HepG2 (cell line): ENCODE measurements around the gene USP2. TPM values are rescaled to one million over a fixed set of nuclear protein-coding genes. Genes with fewer than 3 reads are reported as not detected.
A peak's percentile ranks its signal among the peaks of the same experiment; 100 is the strongest.

Experiments used
- ARNT2 ChIP-seq: sonication (generic); formaldehyde crosslinking; IDR thresholded peaks from 2 replicates; pipeline ENCODE4 v1.8.0; 2022; ENCODE audit warnings: mild to moderate bottlenecking, low read depth, missing genetic modification reagents, moderate library complexity
- ARNTL ChIP-seq: sonication (generic); formaldehyde crosslinking; IDR thresholded peaks from 2 replicates; pipeline ENCODE4 v1.4.0; 2020; ENCODE audit warnings: mild to moderate bottlenecking, missing genetic modification reagents
- CC2D1A ChIP-seq: sonication (generic); formaldehyde crosslinking; IDR thresholded peaks from 2 replicates; pipeline ENCODE4 v1.8.1; 2023; ENCODE audit warnings: mild to moderate bottlenecking, missing genetic modification reagents
- FOXP1 ChIP-seq, 2 experiments: fragments of 450-650 bp in 1 of 2; IDR thresholded peaks; 2 replicates each; pipeline ENCODE4 v1.6.1; 2017 to 2018; ENCODE audit warnings: antibody characterized with exemption in 1 of 2
- HMGXB3 ChIP-seq: sonication (generic); formaldehyde crosslinking; IDR thresholded peaks from 2 replicates; pipeline ENCODE4 v1.4.0; 2020; ENCODE audit warnings: missing genetic modification reagents, borderline replicate concordance
- HNF1B ChIP-seq: sonication (generic); formaldehyde crosslinking; IDR thresholded peaks from 2 replicates; pipeline ENCODE4 v1.5.1; 2020; ENCODE audit warnings: mild to moderate bottlenecking, moderate library complexity, missing genetic modification reagents
- KLF11 ChIP-seq: IDR thresholded peaks from 2 replicates; pipeline ENCODE4 v1.6.1; 2016; ENCODE audit warnings: missing compliant biosample characterization
- KLF6 ChIP-seq: IDR thresholded peaks from 2 replicates; pipeline ENCODE4 v1.8.0; 2016; ENCODE audit warnings: missing biosample characterization, missing genetic modification reagents
- NCOA2 ChIP-seq: sonication (generic); formaldehyde crosslinking; IDR thresholded peaks from 2 replicates; pipeline ENCODE4 v1.8.0; 2022; ENCODE audit warnings: inconsistent platforms
- NCOA5 ChIP-seq: sonication (generic); formaldehyde crosslinking; IDR thresholded peaks from 2 replicates; pipeline ENCODE4 v1.4.0; 2020; ENCODE audit warnings: missing genetic modification reagents
- POGK ChIP-seq: sonication (generic); formaldehyde crosslinking; conservative IDR thresholded peaks from 2 replicates; pipeline ENCODE4 v1.8.0; 2022; ENCODE audit warnings: mild to moderate bottlenecking, moderate library complexity, missing genetic modification reagents
- PRPF4 ChIP-seq: fragments of 200-400 bp; formaldehyde crosslinking; IDR thresholded peaks from 2 replicates; pipeline ENCODE4 v1.6.1; 2016; ENCODE audit warnings: low read length, low read depth; ENCODE audit not compliant: poor library complexity, severe bottlenecking
- SRY ChIP-seq: sonication (generic); formaldehyde crosslinking; IDR thresholded peaks from 2 replicates; pipeline ENCODE4 v1.8.0; 2022; ENCODE audit warnings: mild to moderate bottlenecking, missing genetic modification reagents
- XRCC5 ChIP-seq: fragments of 200-400 bp; formaldehyde crosslinking; optimal IDR thresholded peaks from 2 replicates; pipeline ENCODE3; 2017; ENCODE audit warnings: mild to moderate bottlenecking, low read length
- ZNF512B ChIP-seq: sonication (generic); formaldehyde crosslinking; IDR thresholded peaks from 2 replicates; pipeline ENCODE4 v1.5.1; 2020; ENCODE audit warnings: missing genetic modification reagents, mild to moderate bottlenecking, borderline replicate concordance
- ZNF784 ChIP-seq: sonication (generic); formaldehyde crosslinking; IDR thresholded peaks from 2 replicates; pipeline ENCODE4 v1.5.1; 2020; ENCODE audit warnings: missing genetic modification reagents, mild to moderate bottlenecking, borderline replicate concordance
- ZNF790 ChIP-seq: sonication (generic); formaldehyde crosslinking; IDR thresholded peaks from 2 replicates; pipeline ENCODE4 v1.8.0; 2022; ENCODE audit warnings: missing genetic modification reagents, mild to moderate bottlenecking, borderline replicate concordance
- polyA plus RNA-seq, 8 experiments: library from polyadenylated mRNA; depleted of rRNA in 3 of 8; stranded (reverse) in 7 of 8; unstranded in 1 of 8; fragments of >200 nt; fragmentation: Illumina TruSeq in 4 of 8; extraction: Trizol in 4 of 8; gene quantifications; 2 replicates each; pipeline versions ENCODE4 v1.2.1 to v1.2.3, GENCODE V29; 2011 to 2016; ENCODE audit warnings: low read depth in 4 of 8, missing spikeins in 1 of 8, mixed read lengths in 1 of 8; ENCODE audit not compliant: insufficient read depth in 1 of 8
- total RNA-seq, 5 experiments: library from RNA; depleted of rRNA; stranded (reverse); fragments of >200 nt; fragmentation: Illumina TruSeq; extraction: Trizol; gene quantifications; 2 replicates each; pipeline ENCODE4 v1.2.3, GENCODE V29; 2016; ENCODE audit warnings: low read depth in 1 of 5

Gene USP2
- total and polyA plus RNA-seq, 2 of the 13 experiments (the other 11 are each of a cell fraction or from before 2014, with no cell fraction given): 2.5 to 6.0 TPM

- 0 out of 2 replicates have a peak, but pooled peaks have one; percentile 22 for TF ChIP-seq HMGXB3 (CRISPR knock-in tag)
- TF ChIP-seq HNF1B (CRISPR knock-in tag): 0 out of 2 replicates have a peak, but pooled peaks have one; percentile 53
- TF ChIP-seq KLF6 (CRISPR knock-in tag): no peak; the same call in 1 of the 2 replicates
- no peak for TF ChIP-seq FOXP1 (IDR thresholded peaks at IDR 0.05)
- no peak for TF ChIP-seq FOXP1 (CRISPR knock-in tag; IDR thresholded peaks at IDR 0.05)
- 0 out of 2 replicates have a peak, but pooled peaks have one; percentile 32 for TF ChIP-seq ARNT2
- TF ChIP-seq KLF11 (CRISPR knock-in tag): no peak
- TF ChIP-seq SRY (CRISPR knock-in tag): no peak; the same call in 1 of the 2 replicates
- no peak for TF ChIP-seq PRPF4
- TF ChIP-seq ZNF784 (CRISPR knock-in tag): no peak
- no peak for TF ChIP-seq ZNF512B (CRISPR knock-in tag)
- TF ChIP-seq XRCC5: no peak
- TF ChIP-seq ARNTL (CRISPR knock-in tag): no peak
- no peak for TF ChIP-seq NCOA2 (CRISPR knock-in tag)
- TF ChIP-seq NCOA5 (CRISPR knock-in tag): no peak
- TF ChIP-seq ZNF790 (CRISPR knock-in tag): no peak
- TF ChIP-seq CC2D1A: no peak
- TF ChIP-seq POGK: no peak; the same call in 1 of the 2 replicates
Measured at GRCh38 chr11:119334174-119334930, 47.1 kb downstream of the USP2 start, which contains the start of gene RNF26 (continued).
